ENCODE measurements around the gene GRM8.

The GRM8 gene

DNA sequence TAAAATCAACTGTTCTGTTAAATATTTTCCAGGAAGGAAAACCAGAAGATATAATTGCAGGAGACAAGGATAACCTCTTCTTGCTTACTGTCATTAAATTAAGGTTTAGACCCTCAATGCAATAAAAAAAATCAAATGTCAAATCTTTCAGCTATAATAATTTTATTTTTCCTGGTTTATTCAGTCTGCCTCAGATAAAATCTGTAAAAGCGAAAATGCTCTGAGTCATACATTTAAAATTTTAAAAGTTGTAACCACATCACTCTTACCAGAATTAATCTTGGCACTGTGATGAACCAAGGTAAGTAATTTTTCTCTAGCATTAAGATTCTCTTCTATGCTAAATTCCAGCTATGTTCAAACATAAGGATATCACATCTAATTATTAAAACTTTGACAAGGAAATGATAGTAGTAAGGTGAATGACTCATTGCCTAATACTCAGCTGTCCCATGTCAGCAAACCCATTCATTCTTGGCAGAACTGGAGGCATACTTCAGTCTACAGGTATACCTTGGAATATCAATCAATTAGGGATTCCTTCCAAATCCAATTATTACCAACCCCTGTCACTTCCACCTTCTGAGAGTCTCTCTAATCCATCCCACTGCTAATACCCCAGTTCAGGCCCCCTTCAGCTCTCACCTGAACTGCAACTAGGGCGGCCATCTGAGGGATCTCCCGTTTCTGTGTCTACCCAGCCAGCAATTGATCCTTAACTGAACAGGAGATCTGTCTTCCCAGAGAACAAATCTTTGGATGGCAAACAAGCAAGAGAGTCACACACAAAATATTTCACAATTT, 434.1 kb downstream of the GRM8 start:
- DNase-seq (ENCODE audit: low read depth in 2 of 2), result no peak

DNA sequence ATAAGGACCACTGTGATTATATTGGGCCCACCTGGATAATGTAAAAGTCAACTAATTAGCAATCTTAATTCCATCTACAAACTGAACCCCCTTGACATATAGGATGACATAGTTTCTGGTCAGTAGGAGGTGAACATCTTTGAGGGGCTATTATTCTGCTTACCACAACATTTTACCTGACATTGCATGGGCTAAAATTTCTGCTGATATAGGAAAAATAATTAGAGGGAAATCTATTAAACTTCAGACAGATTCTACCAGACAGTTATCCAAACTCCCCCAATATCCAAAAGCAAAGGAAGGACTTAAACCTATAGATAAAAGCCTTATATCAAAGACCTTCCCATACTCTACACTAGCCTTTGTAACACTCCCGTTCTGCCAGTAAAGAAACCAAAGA, 443.6 kb downstream of the GRM8 start:
- DNase-seq (ENCODE audit: low read depth in 2 of 2), result no peak

DNA sequence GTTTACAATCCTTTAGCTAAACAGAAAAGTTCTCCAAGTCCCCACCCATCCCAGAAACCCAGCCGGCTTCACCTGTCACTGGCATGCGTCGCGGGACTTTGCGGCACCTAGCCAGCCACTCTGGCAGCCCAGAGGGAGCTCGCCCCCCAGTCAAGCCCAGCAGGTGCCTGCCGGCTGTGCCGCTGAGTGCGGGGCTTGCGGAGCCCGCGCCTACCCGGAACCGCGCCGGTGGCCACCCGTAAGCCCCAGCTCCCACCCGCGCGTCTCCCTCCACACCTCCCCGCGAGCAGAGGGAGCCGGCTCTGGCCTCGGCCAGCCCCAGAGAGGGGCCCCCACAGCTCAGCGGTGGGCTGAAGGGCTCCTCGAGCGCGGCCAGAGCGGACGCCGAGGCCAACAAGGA, 446.1 kb downstream of the GRM8 start:
- no peak for DNase-seq (ENCODE audit: low read depth in 2 of 2)

DNA sequence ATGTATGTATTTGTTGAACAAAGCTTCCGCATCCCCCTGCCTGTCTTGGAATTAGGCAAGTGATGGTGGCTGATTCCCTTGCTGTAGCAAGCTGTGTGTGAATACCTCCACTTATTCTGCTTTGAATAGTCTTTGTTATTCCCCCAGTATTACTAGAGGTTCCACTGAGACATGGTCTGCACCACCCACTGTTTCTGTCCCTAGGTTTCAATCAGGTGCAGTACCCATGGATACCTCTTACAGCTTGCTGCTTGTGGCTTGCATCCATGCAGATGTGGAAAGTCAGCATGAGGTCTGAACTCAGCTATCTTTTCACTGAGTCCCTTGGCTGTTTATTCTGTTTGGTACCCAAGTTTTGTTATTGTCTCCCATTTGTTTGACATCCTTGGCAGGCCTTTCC, 447.4 kb downstream of the GRM8 start:
- no peak for DNase-seq (ENCODE audit: low read depth in 2 of 2)

DNA sequence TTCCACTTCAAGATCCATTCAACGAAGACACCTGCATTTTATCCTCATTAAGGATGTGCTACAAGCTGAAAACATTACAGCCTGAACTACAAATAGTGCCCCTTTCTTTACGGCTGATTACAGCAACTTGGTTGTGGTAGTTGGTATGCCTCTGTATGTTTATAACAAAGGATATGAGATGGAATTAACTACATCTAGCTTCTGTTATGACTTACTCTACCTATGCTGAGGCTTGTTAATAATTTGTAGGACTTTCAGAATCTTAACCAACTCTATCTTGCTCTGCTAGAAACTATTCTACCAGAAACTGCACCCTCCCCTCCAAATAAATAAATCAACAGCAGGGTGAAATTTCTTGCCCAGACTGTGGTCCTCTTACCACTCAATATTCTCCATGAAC, 448.1 kb downstream of the GRM8 start:
- no peak for DNase-seq (ENCODE audit: low read depth in 2 of 2)

DNA sequence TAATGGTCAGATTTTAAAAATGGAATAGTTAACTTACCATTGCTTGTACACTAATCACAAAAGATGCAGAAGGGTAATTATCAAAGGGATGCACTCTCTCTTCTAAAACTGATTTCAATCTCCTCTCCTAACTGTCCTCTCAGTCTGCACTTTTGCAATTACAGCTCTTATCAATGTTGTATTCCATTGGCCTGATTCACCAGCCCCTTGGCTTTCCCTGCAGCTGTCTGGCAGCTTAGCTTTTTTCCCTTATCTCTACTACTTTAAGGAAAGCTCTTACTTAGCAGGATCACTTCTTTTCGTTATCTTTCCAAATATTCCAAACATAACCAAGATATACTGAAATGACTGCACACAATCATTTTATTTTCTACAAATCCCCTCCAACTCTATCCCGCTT, 448.8 kb downstream of the GRM8 start:
- DNase-seq (ENCODE audit: low read depth in 2 of 2), result no peak

DNA sequence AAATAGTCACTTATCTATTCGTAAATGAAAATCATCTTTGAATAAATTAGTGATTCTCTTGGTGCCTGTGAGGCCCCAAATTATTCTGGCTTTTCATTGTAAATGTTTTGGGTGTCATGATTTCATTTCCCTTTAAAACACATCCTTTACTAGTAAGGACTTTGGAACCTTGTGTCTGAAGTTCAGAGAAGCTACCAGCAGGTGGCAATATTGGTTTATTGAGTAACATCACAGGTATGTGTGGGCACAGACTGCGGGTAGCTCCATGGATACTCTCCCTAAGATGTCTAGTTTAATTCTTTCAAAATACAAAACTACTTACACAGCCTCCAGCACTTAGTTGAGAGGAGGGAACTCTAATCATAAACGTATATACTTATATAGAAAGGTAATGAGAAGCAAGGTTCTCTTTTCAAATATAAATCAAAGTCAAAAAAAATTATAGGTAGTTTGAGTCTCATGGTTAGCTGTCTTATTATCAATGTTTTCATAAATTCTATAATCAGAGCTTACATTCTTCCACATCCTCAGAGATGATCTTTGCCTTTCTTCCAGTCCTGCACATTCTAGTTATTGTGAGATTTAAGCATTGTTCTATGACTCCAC, 449.6 kb downstream of the GRM8 start:
- DNase-seq (ENCODE audit: low read depth in 2 of 2), result no peak

DNA sequence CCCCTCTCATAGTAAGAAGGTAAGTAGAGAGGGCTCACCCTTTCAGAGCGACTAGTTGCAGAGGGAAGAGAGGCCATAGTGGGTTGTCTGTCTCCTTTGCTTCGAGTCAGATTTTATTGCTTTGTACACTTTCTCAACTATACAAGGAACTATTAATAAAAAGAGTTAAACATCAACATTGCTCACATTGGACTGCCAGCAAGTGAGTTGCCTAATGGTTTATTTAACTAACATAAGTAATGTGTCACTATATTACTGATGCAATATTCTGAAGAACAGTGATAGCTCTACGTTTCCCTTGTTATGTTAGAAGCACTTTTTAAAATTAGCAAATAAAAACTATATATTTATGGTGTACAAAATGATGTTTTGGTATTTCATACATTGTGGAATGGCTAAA, 451.0 kb downstream of the GRM8 start:
- DNase-seq (ENCODE audit: low read depth in 2 of 2), result no peak

DNA sequence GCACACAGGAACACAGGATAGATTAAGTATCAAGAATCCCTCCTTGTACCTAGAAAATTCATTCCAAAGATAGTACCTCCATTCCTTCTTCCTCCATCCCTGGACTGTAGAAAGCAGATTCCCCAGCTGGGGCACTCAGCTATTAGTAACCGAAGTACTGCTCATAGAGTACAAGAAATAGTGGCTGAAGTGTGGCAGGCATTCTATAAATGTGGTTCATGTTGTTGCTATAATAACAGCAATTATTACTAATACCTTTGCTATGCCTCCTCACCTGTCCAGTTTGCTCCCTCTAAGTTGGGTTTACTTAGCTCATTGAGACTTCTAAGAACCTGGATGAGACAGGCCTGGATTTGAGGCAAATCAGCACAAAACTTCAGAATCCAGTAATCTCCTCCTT, 453.2 kb downstream of the GRM8 start:
- DNase-seq (ENCODE audit: low read depth in 2 of 2), result no peak

DNA sequence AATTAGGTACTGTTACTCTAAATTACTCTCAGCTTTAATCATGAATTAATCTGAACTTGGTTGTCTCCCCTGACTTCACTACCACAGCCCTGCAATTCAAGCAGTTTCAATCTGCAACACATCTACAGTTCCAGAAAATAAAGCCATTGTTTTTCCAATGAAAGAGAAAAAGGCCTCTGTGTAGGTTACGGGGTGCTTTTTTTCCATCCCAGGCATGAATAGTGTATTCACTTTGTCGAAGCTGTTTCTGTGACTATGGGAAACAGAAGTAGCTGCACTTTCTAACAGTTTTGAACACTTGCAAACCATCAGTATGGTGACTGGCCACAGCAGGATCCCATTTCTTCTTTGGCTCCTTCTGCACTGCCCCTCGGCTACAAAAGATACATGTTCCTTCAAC, 460.2 kb downstream of the GRM8 start:
- DNase-seq (ENCODE audit: low read depth in 2 of 2), result no peak

DNA sequence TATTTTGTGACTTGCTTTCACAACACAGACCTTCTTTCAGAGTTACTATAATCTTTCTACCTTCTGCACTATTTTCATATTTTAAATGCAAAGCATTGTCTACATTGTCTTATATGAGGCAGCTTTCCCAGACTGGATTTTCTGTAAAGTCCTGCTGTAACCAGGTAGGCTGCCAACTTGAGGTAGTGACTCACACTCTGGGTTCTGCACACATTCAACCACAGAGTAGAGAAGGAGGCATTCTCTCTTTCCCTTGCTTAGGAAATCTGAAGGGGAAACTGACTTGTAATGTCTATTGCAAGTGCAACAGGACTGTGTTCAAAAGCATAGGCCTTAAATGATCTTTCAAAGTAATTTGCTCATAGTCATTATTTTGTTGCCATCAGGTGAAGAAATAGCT, 461.4 kb downstream of the GRM8 start:
- DNase-seq (ENCODE audit: low read depth in 2 of 2), result no peak

DNA sequence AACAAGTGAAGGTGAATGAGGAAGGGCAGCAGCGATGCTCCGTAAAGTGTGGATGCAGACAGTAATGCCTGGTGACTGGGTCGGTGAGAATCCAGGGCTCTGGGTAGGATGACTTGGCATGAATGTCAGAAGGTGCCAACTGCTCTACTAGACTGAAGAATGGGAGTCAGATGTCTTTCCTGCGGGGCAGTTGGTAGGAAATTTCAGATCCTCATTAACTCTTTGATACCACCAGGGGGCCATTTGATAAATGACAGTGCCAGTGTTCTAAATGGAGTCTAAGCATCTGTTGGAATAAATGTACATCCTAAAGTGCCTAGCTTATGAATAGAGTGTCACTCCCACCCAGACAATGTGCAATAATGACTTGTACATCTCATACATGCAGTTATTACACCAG, 462.0 kb downstream of the GRM8 start:
- no peak for DNase-seq (ENCODE audit: low read depth in 2 of 2)

DNA sequence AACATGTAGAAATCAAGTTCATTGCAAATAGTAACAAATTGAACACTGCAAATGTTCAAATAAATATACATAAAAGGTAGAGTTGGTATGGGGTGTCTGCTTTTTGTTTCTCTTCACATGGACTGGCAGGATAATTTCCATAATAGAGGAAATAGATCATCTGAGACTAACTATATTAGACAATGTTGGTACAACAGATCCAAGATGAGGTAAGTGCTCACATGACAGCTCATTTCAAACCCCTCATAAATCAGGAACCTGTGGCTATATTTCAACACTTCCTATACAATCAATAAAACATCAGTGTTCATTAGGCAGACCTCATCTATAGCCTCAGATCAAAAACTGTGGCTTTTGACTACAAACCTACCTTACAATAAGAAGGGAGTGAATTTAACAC, 469.1 kb downstream of the GRM8 start:
- DNase-seq (ENCODE audit: low read depth in 2 of 2), result no peak

DNA sequence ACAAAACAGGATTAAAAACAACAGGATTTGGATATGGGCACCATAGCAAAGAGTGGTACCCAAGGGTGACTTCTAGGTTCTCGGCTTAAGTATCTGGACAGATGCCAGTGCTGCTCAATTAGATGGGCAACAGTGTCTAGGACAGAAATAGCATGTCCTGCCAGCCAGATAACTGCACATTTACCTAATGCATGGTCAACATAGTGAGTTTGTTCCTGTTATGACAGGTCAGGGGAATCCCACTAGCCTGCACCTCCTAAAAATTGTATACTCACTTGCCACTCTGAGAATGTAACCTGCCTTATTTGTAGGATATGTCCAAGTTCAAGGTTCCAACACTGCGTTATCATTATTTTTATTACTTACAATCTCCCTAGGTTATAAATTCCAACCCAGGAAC, 471.7 kb downstream of the GRM8 start:
- no peak for DNase-seq (ENCODE audit: low read depth in 2 of 2)

DNA sequence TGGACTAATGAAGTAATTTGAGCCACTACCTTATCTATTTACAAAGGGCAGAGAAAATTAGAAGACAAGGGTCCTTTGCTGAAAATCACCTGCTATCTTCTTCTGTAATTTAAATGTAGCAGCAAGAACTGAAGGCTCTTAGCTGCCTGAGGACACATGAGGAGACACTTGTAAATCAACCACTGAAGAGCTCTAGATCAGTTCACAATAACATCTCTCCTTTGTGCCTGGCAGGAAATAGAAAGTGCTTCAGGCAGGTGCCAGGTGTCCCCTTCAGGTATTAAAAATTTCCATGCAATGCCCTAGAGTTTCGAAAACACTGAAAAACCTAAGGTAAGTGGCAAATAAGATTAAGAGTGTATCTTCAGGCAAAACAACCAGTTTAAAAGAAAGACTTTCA, 474.6 kb downstream of the GRM8 start:
- DNase-seq (ENCODE audit: low read depth in 2 of 2), result no peak

DNA sequence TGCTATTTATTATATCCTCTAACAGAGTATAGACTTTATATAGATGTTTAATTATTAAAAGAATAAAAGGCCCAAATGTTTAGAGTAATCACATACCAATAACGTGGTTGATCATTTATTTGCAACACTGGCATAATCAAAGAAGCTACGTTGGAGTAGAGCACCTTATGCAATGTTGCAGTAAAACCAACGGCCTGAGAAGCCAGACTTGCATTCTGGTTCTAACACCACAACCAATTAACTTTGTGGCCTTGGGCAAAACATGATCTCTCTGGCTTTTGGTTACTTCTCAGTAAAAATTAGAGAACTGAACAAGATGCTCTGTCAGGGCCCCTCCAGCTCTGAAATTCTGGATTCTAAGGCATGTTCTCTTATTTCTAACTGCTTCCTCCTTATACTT, 476.2 kb downstream of the GRM8 start:
- DNase-seq (ENCODE audit: low read depth in 2 of 2), result no peak

DNA sequence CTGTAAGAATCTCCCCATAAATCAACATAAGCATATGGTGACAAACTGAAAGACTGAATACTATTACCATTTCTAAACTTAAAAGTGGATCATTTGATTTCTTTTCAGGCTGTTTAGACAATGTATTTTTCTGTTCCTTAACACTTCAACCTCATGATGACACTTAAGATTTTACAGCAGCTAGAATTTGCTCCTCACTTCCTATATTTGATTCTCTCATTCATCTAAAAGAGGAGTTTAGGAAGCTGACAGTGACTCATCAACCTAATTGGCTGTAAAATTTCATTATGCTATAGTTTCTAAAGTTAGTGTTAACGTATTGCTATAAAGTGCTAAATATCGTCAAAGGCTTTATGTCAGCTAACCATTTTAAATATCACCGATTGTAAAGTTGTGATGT, 478.7 kb downstream of the GRM8 start:
- no peak for DNase-seq (ENCODE audit: low read depth in 2 of 2)

DNA sequence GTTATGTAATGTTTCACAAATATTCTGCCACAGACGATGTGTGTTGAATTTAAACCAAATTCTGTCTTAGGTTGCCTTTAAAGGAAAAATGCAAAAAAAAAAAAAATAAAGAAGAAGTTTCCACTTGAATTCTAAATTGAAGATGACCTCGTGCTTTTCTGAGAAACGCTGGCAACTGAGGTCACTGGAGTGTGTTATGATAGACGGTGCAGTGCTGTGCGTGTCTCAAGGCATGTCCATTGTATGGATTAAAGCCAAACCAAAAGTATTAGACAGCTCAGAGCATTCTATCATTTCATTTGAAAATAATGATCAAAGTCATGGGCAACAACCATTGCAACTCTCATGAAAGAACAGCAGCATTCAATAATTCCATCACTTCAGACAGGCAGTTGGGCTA, 483.9 kb downstream of the GRM8 start:
- DNase-seq (ENCODE audit: low read depth in 2 of 2), result no peak

DNA sequence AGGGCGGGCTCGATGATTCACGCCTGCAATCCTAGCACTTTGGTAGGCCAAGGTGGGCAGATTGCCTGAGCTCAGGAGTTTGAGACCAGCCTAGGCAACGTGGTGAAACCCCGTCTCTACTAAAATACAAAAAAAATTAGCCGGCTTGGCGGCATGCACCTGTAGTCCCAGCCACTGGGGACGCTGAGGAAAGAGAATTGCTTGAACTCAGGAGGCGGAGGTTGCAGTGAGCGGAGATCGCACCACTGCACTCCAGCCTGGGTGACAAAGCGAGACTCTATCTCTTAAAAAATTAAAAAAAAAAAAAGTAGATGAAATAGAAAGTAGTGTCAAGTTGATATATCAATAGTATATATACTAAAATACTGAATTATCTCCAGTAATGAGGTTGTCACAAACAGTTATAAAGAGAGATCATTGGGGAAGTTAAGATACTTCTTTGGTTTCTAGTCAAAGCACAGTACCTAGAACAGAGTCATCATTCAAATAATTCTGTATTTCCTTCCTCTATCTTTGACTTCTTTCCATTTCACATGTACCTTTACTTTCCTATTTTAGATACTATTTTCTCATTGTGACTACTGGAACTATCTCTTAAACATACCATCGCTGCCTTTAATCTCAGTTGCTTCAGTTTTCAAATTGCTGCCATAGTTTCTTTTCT, 491.7 kb downstream of the GRM8 start:
- DNase-seq (ENCODE audit: low read depth in 2 of 2), result no peak

DNA sequence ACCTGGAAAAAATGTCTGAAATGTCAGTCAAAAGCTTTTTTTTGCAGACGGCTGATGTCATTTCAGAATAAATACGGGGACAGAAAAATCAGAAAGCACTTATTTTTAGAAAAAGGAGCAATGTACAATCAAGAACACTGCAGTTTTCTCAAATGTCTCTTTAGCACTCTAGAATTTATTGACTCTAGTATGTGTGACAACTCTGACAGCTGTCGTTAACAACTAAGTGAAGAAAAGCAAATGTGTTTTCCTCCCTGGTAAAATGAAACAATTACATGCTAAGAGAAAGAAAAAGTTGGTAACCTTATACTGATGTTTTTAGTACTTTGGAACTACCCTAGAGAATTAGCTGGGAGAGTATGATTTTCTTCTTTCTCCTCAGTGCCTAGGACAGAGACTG, 497.4 kb downstream of the GRM8 start:
- DNase-seq (ENCODE audit: low read depth in 2 of 2), result no peak

DNA sequence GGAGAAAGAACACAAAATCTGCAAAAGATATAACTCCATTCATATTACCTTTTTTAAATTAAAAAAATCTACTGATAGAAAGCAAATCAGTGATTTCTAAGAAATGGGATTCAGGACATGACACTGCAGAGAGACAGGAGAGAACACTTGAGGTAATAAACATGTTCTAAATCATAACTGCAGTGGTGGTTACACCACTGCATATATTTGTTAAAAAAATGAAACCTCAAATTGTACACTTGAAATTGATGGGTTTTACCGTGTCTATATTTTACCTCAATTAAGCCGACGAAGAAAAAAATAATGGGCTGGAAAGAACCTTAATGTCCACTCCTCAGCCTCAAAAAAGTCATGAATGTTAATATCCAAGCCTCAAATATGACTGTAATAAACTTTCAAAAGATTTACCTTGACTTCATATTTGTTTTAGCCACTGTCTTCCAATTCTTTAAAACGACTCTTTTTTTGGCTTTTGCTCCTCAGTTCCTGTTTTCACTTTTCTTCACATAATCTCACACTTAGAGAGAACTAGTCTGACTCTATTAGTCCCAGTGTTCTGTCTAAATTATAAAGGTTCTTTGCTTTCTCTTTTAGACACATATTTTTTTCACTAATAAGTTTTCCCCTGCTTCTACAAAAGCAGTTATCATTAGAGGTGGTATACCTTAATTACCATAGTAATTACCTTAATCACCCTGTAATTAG, 502.4 kb downstream of the GRM8 start:
- DNase-seq (ENCODE audit: low read depth in 2 of 2), result no peak

DNA sequence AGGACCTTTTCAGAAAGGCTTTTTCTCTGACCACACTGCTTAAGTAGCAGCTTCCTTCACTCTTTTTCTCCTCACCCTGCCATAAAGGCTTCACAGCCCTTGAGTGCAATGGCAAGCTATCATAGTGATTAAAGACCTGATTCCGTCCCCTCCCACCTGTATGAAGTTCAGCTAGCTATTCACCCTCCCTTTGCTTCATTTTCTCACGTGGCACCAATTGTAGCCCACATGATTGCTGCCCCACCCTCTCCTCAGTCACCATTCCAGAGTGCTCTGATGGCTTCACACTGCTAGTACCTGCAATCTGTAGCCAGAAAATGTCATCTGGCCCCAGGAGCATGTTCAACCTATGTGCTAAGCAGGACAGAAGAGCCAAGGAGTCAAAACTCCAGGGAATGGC, 523.8 kb downstream of the GRM8 start:
- DNase-seq (ENCODE audit: low read depth in 2 of 2), result no peak

DNA sequence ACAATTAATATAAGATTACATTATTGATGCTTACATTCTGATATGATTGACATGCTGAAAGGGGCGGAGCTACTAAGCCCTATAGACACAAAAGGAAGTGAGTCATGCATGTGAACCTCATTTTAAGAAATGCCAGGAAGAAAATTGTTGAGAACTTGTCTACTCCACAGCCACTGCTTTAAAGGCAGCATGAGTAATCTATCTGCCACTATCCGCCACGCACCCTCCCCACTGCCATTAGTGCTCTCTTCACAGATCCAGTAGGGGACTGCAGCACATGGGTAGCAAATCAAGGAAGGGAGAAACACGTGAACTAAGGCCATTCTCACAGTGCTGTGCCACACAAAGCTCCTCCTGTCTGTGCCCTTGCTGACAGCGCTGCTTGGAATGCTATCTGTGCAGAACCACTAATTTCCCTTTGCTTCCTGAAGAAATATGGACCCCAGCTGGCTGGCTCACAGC, 524.8 kb downstream of the GRM8 start:
- no peak for DNase-seq (ENCODE audit: low read depth in 2 of 2)
